B cell (primary cell): ENCODE data around the gene PDE4DIP.
"Not testable (repeated sequence)": the region's sequence is repeated elsewhere in the genome, so short reads cannot be mapped to it uniquely, and the experiment has no call there.

ENCODE experiments used
- CTCF ChIP-seq: fragments of 200-600 bp; IDR thresholded peaks from one replicate; pipeline ENCODE4 v1.8.0; 2022; ENCODE audit warnings: antibody characterized with exemption, mild to moderate bottlenecking
- EZH2 ChIP-seq: IDR thresholded peaks from 2 replicates; pipeline ENCODE4 v1.6.1; 2012; ENCODE audit warnings: borderline replicate concordance, low read depth, mild to moderate bottlenecking, moderate library complexity, low read length; ENCODE audit not compliant: insufficient read depth, poor library complexity, severe bottlenecking

GRCh38 chr1:148960212-148961000, 116.2 kb downstream of the PDE4DIP start:
- not testable (repeated sequence) for TF ChIP-seq CTCF, EZH2
